ENCODE data around the gene SUPT20H.

GRCh38 chr13:37037241-37037640 lies 22.2 kb downstream of the SUPT20H start:
- TF ChIP-seq, protein P1, sequence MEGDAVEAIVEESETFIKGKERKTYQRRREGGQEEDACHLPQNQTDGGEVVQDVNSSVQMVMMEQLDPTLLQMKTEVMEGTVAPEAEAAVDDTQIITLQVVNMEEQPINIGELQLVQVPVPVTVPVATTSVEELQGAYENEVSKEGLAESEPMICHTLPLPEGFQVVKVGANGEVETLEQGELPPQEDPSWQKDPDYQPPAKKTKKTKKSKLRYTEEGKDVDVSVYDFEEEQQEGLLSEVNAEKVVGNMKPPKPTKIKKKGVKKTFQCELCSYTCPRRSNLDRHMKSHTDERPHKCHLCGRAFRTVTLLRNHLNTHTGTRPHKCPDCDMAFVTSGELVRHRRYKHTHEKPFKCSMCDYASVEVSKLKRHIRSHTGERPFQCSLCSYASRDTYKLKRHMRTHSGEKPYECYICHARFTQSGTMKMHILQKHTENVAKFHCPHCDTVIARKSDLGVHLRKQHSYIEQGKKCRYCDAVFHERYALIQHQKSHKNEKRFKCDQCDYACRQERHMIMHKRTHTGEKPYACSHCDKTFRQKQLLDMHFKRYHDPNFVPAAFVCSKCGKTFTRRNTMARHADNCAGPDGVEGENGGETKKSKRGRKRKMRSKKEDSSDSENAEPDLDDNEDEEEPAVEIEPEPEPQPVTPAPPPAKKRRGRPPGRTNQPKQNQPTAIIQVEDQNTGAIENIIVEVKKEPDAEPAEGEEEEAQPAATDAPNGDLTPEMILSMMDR (conservative IDR thresholded peaks at IDR 0.05; ENCODE audit: low read depth, low read length), result no peak
- no peak for TF ChIP-seq EZH2 (IDR thresholded peaks at IDR 0.05; ENCODE audit: borderline replicate concordance, low read depth, low read length, poor library complexity, severe bottlenecking)

Measured in A673 (cell line).